Fibroblast of skin of left biceps (primary cell): ENCODE results near the gene PTPRCAP.
A peak's percentile ranks its signal among the peaks of the same experiment; 100 is the strongest.
"Not testable (repeated sequence)": the region's sequence is repeated elsewhere in the genome, so short reads cannot be mapped to it uniquely, and the experiment has no call there.

Experiments used
- DNase-seq, 2 experiments: peaks; one replicate each; pipeline ENCODE4 v3.0.0-alpha.2; 2013; ENCODE audit warnings: low read depth in 2 of 2

Gene PTPRCAP

GRCh38 chr11:67465530-67465929, 28.0 kb upstream of the PTPRCAP start:
- not testable (repeated sequence) for DNase-seq

GRCh38 chr11:67465189-67465510, 27.7 kb upstream of the PTPRCAP start:
- no peak for DNase-seq

DNA sequence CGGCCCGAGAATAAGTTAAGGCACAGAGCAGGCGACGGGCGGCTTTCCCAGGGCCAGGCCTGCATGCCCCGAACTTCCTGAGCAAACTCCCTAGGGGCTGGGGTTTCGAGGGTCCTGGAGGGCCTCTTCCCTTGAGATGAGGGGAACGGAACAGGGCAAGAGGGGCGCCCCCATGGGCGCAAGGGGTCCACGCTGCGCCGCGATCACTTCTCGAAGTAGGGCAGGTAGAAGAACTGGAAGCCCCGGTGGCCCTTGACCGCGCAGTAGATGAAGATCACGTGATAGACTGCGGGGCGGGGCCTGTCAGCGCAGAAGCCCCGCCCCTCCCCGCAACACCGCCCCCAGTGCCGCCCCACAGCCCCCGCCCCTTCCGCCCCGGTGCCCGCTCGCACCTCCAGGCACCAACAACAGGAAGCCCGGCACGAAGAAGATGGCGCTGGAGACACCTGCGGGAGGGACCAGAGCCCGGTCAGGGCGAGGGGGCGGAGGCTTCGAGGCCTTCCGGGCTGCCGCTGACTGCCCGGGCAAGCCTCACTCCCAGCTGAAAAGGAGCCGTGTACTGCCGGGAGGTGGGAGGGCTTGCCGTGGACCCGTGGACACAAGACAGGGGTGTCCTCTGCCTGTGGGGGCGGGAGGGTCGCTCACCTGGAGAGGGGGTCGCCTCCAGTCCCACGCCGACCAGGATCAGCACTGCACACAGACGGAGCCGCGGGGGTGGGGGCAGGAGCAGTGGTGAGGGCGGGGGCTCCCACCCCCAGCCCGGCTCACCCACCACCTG, 27.1 kb upstream of the PTPRCAP start:
- peak in 1 of 2 experiments; percentile 15 for DNase-seq

DNA sequence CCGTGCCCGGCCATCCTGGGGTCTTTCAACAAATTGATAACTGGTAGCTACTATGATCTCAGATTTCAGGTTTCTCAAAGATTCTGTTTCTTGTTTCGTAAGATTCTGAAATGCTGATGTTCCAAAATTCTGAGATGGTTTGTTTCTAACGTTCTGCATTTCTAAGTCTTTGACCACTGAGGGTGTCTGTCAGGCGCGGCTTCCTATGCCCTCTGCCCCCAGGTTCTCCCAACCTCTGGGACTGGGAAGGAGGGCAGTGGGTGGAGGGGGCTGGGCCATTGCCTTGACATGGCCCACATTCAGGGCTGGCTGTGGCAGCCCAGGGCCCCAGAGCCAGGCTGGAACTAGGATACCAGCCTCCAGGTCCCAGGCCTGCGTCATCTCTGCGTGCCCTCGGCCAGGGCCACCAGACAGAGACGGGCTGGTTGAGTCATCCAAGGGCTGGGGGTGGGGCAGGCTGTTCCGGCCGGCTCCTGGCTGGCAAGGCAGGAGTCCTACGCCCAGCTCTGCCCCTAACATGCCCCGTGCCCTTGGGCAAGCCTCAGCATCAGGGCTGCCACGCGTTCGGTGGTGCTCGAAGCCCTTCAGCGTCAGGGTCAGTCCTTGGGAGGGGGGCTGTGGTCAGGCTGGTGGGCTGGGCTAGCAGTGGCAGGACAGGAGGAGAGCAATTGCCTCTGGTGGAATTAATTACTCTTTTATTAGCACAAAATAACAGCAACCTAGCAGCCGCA, 26.4 kb upstream of the PTPRCAP start:
- no peak for DNase-seq

GRCh38 chr11:67463186-67463585, 25.7 kb upstream of the PTPRCAP start:
- no peak for DNase-seq

DNA sequence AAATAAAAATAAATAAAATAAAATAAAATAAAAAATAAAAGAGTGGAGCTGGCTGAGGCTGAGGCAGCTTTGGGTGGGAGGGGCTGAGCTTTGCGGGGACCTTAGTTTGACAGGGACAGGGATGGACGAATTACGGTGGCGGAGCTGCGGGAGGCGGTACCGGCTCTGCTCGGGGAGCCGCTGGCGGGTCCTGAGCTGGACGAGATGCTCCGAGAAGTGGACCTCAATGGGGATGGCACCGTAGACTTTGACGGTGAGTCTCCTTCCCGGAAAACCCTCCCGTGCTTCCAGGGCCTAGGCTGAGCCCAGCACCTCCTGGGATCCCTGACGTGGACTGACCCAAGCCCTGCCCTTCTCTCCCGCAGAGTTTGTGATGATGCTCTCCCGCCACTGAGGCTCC, 20.8 kb upstream of the PTPRCAP start:
- no peak for DNase-seq

- DNase-seq: no peak
Observed at GRCh38 chr11:67457453-67457852, 20.0 kb upstream of the PTPRCAP start.

- no peak for DNase-seq
Observed at GRCh38 chr11:67456068-67456705, 18.7 kb upstream of the PTPRCAP start.

DNA sequence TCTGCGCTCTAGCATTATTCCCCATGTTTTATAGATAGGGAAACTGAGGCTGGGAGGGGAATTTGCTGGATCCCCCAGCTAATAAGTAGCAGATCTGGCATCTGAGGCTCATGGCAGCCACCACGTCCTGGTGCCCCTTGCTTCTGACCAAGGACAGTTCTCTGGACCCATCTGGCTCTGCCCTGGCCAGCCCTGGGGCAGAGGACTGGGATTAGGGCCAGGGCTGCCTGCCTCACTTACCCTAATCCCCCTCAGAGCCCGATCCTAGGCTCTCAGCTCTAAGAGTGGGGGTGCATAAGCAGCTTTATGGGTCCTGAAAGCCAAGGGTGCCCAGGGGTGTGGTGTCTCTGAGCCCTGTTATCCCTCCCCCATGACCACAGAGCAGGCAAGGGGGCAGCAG, 17.6 kb upstream of the PTPRCAP start, which contains the start of gene CABP4:
TSS of gene CABP4 (plus strand) at position 301 of the 400 bp plus-strand sequence. CDS start at position 371, 70 bp downstream.
- DNase-seq: no peak

GRCh38 chr11:67453816-67454732, 16.6 kb upstream of the PTPRCAP start:
- no peak for DNase-seq

DNA sequence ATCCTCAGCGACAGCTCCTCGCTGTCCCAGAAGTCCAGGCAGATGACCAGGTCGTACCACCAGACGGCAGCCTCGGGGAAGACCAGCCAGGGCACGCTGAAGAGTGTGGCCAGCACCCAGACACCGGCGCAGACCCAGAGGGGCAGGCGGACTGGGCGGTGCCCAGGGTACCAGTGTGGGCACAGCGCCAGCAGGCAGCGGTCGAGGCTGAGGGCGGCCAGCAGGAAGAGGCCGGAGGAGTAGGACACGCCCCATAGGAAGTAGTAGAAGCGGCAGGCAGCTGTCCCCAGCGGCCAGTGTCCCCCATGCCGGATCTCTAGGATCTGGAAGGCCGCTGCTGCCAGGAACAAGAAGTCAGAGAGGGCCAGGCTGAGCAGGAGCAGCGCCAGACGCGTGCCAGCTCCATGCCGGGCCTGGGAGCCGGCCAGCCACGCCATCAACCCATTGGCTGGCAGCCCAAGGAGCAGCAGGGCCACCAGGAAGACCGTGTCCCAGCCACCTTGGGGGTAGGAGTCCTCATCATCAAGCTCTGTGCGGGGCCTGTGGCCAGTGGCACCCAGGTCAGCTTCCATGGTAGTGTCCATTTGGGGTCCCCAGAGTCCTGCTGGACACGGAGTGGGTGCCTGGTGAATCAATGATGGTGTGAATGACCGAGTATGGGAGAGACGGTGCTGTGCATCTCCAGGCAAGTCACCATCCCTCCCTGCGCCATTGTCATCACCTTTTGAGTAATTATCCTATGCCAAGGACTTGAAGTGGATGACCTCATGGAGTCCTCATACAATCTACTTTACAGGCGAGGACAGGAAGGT, 14.9 kb upstream of the PTPRCAP start, which contains the start of gene GPR152:
TSS of gene GPR152 (minus strand) at position 589 of the 812 bp plus-strand sequence. CDS start at position 584, 5 bp downstream.
- no peak for DNase-seq

GRCh38 chr11:67451658-67451976, 14.1 kb upstream of the PTPRCAP start:
- DNase-seq: no peak

DNA sequence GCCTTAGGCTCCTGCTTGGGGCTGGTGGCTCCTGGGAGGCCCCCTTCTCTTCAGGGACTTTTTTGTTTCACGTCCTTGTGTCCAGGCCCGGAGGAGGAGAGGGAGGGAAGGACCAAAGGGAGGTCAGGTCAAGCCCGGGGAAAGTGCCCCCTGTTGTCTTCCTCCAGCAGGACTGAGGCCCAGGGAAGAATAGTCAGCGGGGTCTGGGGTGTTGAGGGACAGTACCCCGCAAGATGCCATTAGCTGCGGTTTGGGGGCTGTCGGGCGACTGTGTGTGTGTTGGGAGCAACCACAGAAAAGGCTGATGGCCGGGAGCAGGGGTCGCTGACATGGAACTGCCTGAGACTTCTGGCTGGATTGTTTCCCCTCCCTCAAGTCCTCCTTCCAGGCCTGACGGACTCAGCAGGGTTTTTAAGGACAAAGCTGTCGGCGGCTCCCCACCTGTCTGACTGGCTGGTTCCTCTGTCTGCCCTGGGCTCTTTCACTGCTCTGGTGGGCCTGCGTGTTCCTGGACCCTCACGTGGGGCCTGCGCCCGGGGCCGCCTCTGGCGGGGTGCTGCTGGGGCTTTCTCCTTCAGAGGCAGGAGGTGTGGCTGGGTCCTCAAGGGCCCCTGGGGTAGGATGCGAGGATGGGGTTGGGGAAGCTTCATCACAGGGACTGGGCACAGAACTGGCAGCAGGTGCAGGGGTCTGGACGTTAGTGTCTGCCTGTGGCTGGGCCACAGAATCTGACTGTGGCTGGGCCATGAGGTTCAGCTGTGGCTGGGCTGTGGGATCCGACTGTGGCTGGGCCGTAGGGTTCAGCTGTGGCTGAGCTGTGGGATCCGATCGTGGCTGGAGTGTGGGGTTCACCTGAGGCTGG, 13.5 kb upstream of the PTPRCAP start:
- no peak for DNase-seq

DNA sequence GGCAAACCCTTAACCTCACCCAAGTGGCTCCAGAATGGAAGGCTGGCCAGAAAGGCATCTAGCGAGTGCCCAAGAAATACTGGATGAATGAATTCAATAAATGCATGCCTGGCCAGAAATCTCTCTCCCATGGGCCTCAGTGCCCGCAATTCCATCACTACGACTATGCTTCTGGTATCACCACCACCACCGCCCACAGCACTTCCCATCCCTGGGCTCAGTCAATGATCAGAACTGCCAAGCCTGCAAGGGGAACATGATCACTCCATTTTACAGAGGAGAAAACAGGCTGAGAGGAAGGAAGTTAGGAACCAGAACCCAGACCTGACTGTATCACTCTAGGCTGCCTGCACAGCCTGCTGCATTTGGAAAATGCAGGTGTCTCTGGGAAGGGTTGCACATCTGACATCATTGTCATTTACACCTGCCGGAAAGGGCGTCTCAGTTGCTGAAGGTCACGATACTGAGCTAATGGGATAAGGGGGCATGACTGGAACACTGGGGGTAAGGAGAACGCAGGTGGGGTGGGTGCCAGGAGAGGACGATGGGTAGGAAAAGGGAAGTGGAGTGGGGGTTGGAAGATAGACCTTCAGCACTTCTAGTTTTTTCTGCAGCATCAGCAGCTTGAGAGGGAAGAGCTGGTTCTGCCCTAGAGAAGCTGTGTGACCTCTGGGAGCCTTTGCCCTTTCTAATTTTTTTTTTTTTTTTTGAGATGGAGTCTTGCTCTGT, 11.8 kb upstream of the PTPRCAP start:
- no peak for DNase-seq

- no peak for DNase-seq
Observed at GRCh38 chr11:67448220-67448609, 10.7 kb upstream of the PTPRCAP start.

- DNase-seq: no peak
Observed at GRCh38 chr11:67445515-67445914, 8.0 kb upstream of the PTPRCAP start.

GRCh38 chr11:67442504-67443404, 5.3 kb upstream of the PTPRCAP start:
- DNase-seq: no peak

GRCh38 chr11:67441731-67442351, 4.4 kb upstream of the PTPRCAP start:
- no peak for DNase-seq
